GM12878 (cell line): ENCODE measurements around the gene CAVIN1. TPM values are rescaled to one million over a fixed set of nuclear protein-coding genes. Genes with fewer than 3 reads are reported as not detected.

Source experiments
- ATAC-seq: fragments of 200-7000 bp; cut with Tn5 transposase; 3 replicates; pipeline ENCODE4 v1.9.1; 2020; ENCODE audit warnings: mild to moderate bottlenecking, moderate library complexity
- BruUV-seq: library from RNA; stranded (reverse); fragments of 400-500 nt; replicated peaks from 2 replicates; lab custom pipeline; 2021; lab: Mats Ljungman, UMichigan
- CTCF ChIA-PET: fragments of 300-600 bp; sonication (Branson Sonifier 250); formaldehyde crosslinking; extraction: SDS; loops from one replicate; lab custom pipeline; 2021; ENCODE audit warnings: inconsistent platforms; lab: Yijun Ruan, JAX
- POLR2A ChIA-PET: fragments of 350-600 bp; formaldehyde crosslinking; extraction: SDS; loops from one replicate; lab custom pipeline; 2021; ENCODE audit warnings: inconsistent platforms; lab: Charles Lee
- RAD21 ChIA-PET: fragments of 300-600 bp; sonication (Branson Sonifier 250); formaldehyde crosslinking; loops from one replicate; lab custom pipeline; 2023; ENCODE audit warnings: antibody characterized with exemption; ENCODE audit not compliant: unreplicated experiment; lab: Charles Lee
- SMC1A ChIA-PET: fragments of 300-600 bp; sonication (Branson Sonifier 250); formaldehyde crosslinking; loops from one replicate; lab custom pipeline; 2023; ENCODE audit not compliant: unreplicated experiment, uncharacterized antibody; lab: Charles Lee
- DNase-seq: peaks from one replicate; pipeline ENCODE4 v3.0.0-alpha.2; 2011; ENCODE audit warnings: low read depth, low spot score
- FAIRE-seq: peaks from 3 replicates; lab custom pipeline; 2011; peaks lifted over from hg19 to GRCh38; lab: Jason Lieb, UNC
- H2AFZ ChIP-seq: 2 replicates; pipeline ENCODE4 v1.6.0; 2011; ENCODE audit warnings: low read depth, low read length, control low read depth; ENCODE audit not compliant: control insufficient read depth
- H3K27ac ChIP-seq: 2 replicates; pipeline ENCODE4 v1.5.1; 2011; ENCODE audit warnings: control low read depth; ENCODE audit not compliant: control insufficient read depth, insufficient read depth
- H3K27me3 ChIP-seq, 2 experiments: replicated peaks in 1 of 2; 2 replicates each; pipeline versions ENCODE4 v1.6.0 to v1.6.1; 2011; ENCODE audit warnings: low read length in 1 of 2; ENCODE audit not compliant: control insufficient read depth in 2 of 2, insufficient read depth in 2 of 2
- H3K36me3 ChIP-seq, 2 experiments: 2 replicates each; pipeline ENCODE4 v1.5.1; 2011; ENCODE audit warnings: low read length in 1 of 2; ENCODE audit not compliant: control insufficient read depth in 2 of 2, insufficient read depth in 2 of 2
- H3K4me1 ChIP-seq: 2 replicates; pipeline ENCODE4 v1.6.1; 2011; ENCODE audit warnings: mild to moderate bottlenecking, low read length, moderate library complexity, mixed read lengths; ENCODE audit not compliant: control insufficient read depth, insufficient read depth
- H3K4me2 ChIP-seq: 2 replicates; pipeline ENCODE4 v1.6.0; 2011; ENCODE audit warnings: control low read depth; ENCODE audit not compliant: control insufficient read depth, insufficient read depth
- H3K4me3 ChIP-seq: fragments of 200-600 bp; sonication (generic); 2 replicates; pipeline ENCODE4 v1.5.1; 2016
- H3K79me2 ChIP-seq: 2 replicates; pipeline ENCODE4 v1.6.0; 2011; ENCODE audit warnings: low read length; ENCODE audit not compliant: control insufficient read depth, insufficient read depth
- H3K9ac ChIP-seq: 2 replicates; pipeline ENCODE4 v1.8.0; 2011; ENCODE audit warnings: low read length, control low read depth, mixed read lengths; ENCODE audit not compliant: control insufficient read depth, insufficient read depth
- H3K9me3 ChIP-seq: replicated peaks from 3 replicates; pipeline ENCODE4 v1.5.1; 2011; ENCODE audit warnings: mild to moderate bottlenecking, low read length; ENCODE audit not compliant: control insufficient read depth, insufficient read depth
- H4K20me1 ChIP-seq: 2 replicates; pipeline ENCODE4 v1.6.0; 2011; ENCODE audit not compliant: control insufficient read depth, insufficient read depth
- BCL3 ChIP-seq: IDR thresholded peaks from 2 replicates; pipeline ENCODE4 v1.6.1; 2011; ENCODE audit warnings: borderline replicate concordance, low read depth, mild to moderate bottlenecking, moderate library complexity, low read length; ENCODE audit not compliant: insufficient read depth, poor library complexity, severe bottlenecking
- BMI1 ChIP-seq: fragments of 450-650 bp; IDR thresholded peaks from 2 replicates; pipeline ENCODE4 v1.6.1; 2016; ENCODE audit warnings: mild to moderate bottlenecking, moderate library complexity, borderline replicate concordance
- EGR1 ChIP-seq, 2 experiments: IDR thresholded peaks; 1 replicate in 1 of 2; 2 replicates in 1 of 2; pipeline ENCODE4 v1.6.1; 2011 to 2012; ENCODE audit warnings: low read depth in 2 of 2, low read length in 2 of 2, borderline replicate concordance in 1 of 2, mild to moderate bottlenecking in 1 of 2, moderate library complexity in 1 of 2
- FOXK2 ChIP-seq: fragments of 450-650 bp; IDR thresholded peaks from 2 replicates; pipeline ENCODE4 v1.6.1; 2017; ENCODE audit warnings: mild to moderate bottlenecking, moderate library complexity
- IRF3 ChIP-seq: fragments of 450-650 bp; IDR thresholded peaks from 2 replicates; pipeline ENCODE4 v1.6.1; 2014; ENCODE audit warnings: mild to moderate bottlenecking
- MTA2 ChIP-seq: fragments of 450-650 bp; IDR thresholded peaks from 2 replicates; pipeline ENCODE4 v1.6.1; 2016; ENCODE audit warnings: low read depth, mild to moderate bottlenecking, moderate library complexity
- MTA3 ChIP-seq: IDR thresholded peaks from 2 replicates; pipeline ENCODE4 v1.6.1; 2012; ENCODE audit warnings: low read length, inconsistent platforms, borderline replicate concordance
- MYB ChIP-seq: fragments of 150-350 bp; IDR thresholded peaks from 2 replicates; pipeline ENCODE4 v1.6.1; 2014; ENCODE audit warnings: mild to moderate bottlenecking, low read depth, low read length, borderline replicate concordance
- NFXL1 ChIP-seq: fragments of 450-650 bp; IDR thresholded peaks from 2 replicates; pipeline ENCODE4 v1.6.1; 2017; ENCODE audit warnings: antibody characterized with exemption, mild to moderate bottlenecking, borderline replicate concordance
- SIX5 ChIP-seq: IDR thresholded peaks from 2 replicates; pipeline ENCODE4 v1.6.1; 2011; ENCODE audit warnings: mild to moderate bottlenecking, low read depth, low read length, moderate library complexity; ENCODE audit not compliant: severe bottlenecking
- TCF7 ChIP-seq: IDR thresholded peaks from 2 replicates; pipeline ENCODE4 v1.6.1; 2014; ENCODE audit warnings: antibody characterized with exemption, borderline replicate concordance
- ZBTB33 ChIP-seq: fragments of 450-650 bp; IDR thresholded peaks from 2 replicates; pipeline ENCODE4 v1.6.1; 2017; ENCODE audit warnings: mild to moderate bottlenecking
- ZNF217 ChIP-seq: fragments of 450-650 bp; IDR thresholded peaks from 2 replicates; pipeline ENCODE4 v1.6.1; 2017; ENCODE audit warnings: antibody characterized with exemption, mild to moderate bottlenecking
- ZNF274 ChIP-seq: IDR thresholded peaks from one replicate; pipeline ENCODE4 v1.8.0; 2011; ENCODE audit not compliant: insufficient read length, insufficient read depth
- WGBS: methylation state at CpG from one replicate; pipeline ENCODE4 v1.1.6; 2016; ENCODE audit warnings: low lambda C conversion rate; ENCODE audit not compliant: insufficient replicate concordance, insufficient coverage; ENCODE audit errors: missing lambda C conversion rate; 5-methylcytosine and 5-hydroxymethylcytosine counted together
- in situ Hi-C: fragments of 300-500 bp; cut with MboI; formaldehyde crosslinking; loops from 9 replicates; pipeline ENCODE4 v1.14.3; 2018; ENCODE audit warnings: mixed read lengths
- intact Hi-C: fragments of 100-400 bp; cut with micrococcal nuclease; formaldehyde crosslinking; loops from one replicate; pipeline ENCODE4 v1.14.2; 2022; ENCODE audit not compliant: unreplicated experiment
- polyA plus RNA-seq, 11 experiments: library from polyadenylated mRNA; depleted of rRNA in 4 of 11; unstranded in 6 of 11; stranded (reverse) in 5 of 11; fragments of >200 nt; fragmentation: Nextera tagmentation in 4 of 11; fragmentation: Illumina TruSeq in 1 of 11; extraction: Ambion mirVana in 4 of 11; extraction: Trizol in 1 of 11; gene quantifications; 1 replicate in 1 of 11; 2 replicates in 10 of 11; pipeline versions ENCODE4 v1.2.1 to v1.2.3, GENCODE V29; 2011 to 2016; ENCODE audit warnings: inconsistent platforms in 2 of 11, missing spikeins in 2 of 11, low read depth in 1 of 11
- total RNA-seq, 4 experiments: library from RNA; depleted of rRNA in 3 of 4; stranded (reverse); fragments of >200 nt in 3 of 4; fragmentation: Illumina TruSeq in 1 of 4; extraction: Trizol in 1 of 4; gene quantifications; 2 replicates each; pipeline versions ENCODE4 v1.2.1 to v1.2.3, GENCODE V29; 2013 to 2021

Gene CAVIN1
- total and polyA plus RNA-seq, 10 of the 15 experiments (the other 5 are each of a cell fraction or from before 2014, with no cell fraction given) = 0.03 to 1.1 (median 0.37) TPM

- DNase-seq = no peak
- no peaks in the 10 kb centered on the region for H4K20me1 ChIP-seq
- no peak for FAIRE-seq
- no peak for ATAC-seq
- H3K9me3 ChIP-seq = no peaks in the 10 kb centered on the region
- 0 out of 2 replicates have a peak, but pooled peaks cover 4% of the 10 kb centered on the region for H3K4me1 ChIP-seq
- H3K27me3 ChIP-seq = no peaks in the 10 kb centered on the region
- SMC1A ChIA-PET = interaction anchor here (1.0 to 1.9 kb wide), 4 partner anchors 10 to 71 kb away, joined by 3 to 8 read pairs (median 4); no protein-coding TSS in a partner anchor
- no peak overlapping the region for H3K9ac ChIP-seq
- RAD21 ChIA-PET = no interaction called here
- POLR2A ChIA-PET = interaction anchor here (0.6 to 1.9 kb wide), 3 partner anchors 12 to 34 kb away, joined by 3 to 7 read pairs (median 3); no protein-coding TSS in a partner anchor
- H3K79me2 ChIP-seq = no peaks in the 10 kb centered on the region
- no TSS peak for BruUV-seq
- no peak overlapping the region for H3K4me2 ChIP-seq
- H2AFZ ChIP-seq = no peak overlapping the region
- WGBS = 62% methylated on average over 6 of the region's 6 CpGs
- no peak overlapping the region for H3K4me3 ChIP-seq
- TF ChIP-seq SIX5 (no peak), IRF3 (no peak), BCL3 (no peak), BMI1 (no peak), MTA3 (no peak), MTA2 (no peak), ZNF274 (no peak), TCF7 (no peak), ZBTB33 (no peak), ZNF217 (no peak), EGR1 (IDR thresholded peaks at IDR 0.05; ENCODE audit: borderline replicate concordance in 1 of 2, low read depth in 2 of 2, low read length in 2 of 2) (no peak), FOXK2 (no peak), NFXL1 (no peak), MYB (no peak)
- TF ChIP-seq, all 136 proteins: peak for 0
- no peaks in the 10 kb centered on the region for H3K36me3 ChIP-seq
- no peak overlapping the region for H3K27ac ChIP-seq
- CTCF ChIA-PET = interaction anchor here (1.1 to 10.1 kb wide), 5 partner anchors 16 to 94 kb away, joined by 3 to 120 read pairs (median 5); no protein-coding TSS in a partner anchor
- in situ Hi-C loops = no loop called here
- intact Hi-C loops = no loop called here
Observed at GRCh38 chr17:42436391-42436790, 13.3 kb upstream of the CAVIN1 start.
